Amygdala (tissue), 56 donors: ENCODE measurements around the gene MGAT3.

ENCODE experiments used
- DNase-seq, 56 donors: peaks; one replicate each; lab custom pipeline; 2025; lab: John Stamatoyannopoulos, UW

MGAT3 gene

GRCh38 chr22:39469681-39470450 lies 13.1 kb downstream of the MGAT3 start:
- peak in 54 of 56 donors; percentile 27 to 93 (median 75) for DNase-seq

DNA sequence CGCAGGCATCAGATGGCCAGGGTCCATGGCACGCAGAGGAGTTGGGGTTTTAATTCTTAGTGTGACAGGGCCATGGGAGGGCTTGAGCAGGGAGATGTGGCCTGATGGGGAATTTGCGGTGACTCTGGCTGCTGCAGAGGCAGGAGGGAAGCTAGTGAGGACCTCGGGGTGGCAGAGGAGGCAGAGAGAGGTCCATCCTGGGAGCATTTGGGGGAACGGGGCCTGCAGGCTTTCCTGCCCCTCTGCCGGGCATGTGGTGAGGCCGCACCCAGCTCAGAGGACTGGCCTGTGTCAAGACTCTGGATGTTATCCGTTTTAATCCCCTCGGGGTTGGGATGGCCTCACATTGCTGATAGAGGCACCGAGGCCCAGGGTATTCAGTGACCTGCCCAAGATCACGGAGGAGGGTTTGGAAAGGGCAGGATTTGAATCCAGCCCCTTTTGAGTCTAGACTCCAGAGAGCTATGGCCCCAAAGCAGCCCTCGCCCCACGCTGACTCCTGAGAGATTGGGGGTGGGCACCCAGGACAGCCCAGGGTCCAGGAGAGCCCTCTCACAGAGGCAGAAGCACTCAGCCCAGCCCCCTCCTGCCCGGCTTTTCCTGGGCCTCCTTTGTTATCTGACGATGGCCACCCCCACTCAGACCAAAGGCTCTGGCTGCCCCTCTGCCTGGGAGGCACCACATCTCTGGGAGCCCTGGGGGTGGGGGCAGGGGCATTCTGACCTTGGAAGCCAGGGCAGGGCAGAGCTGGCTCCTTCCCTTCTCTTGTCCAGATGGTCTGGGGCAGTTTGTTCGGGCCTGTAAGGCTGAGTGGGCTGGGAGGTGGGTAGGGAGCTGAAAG lies 13.9 kb downstream of the MGAT3 start:
- DNase-seq = peak in 5 of 56 donors; percentile 17 to 33 (median 29)

- DNase-seq = peak in 1 of 56 donors; percentile 18
Measured at GRCh38 chr22:39471381-39472141, 14.7 kb downstream of the MGAT3 start.

- DNase-seq = no peak
Measured at GRCh38 chr22:39472570-39473556, 16.1 kb downstream of the MGAT3 start.

DNA sequence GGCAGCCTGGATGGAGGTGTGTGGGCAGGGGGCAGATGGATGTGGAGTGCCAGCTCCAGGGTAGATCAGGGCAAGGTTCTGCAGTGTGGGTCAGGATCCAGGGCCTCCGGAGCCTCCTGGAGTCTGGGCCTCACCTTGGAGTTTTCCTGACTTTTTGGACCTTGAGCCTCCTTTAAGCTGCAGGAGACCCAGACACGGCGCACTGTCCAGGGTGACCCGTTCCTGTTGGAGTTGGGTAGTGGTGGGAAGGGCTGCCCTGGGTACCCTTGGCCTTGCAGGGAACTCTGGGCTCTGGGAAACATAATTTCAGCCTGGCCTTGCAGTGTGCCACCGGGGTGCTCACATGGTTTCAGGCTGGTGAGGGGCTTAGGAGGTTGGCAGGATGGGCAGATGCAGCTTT lies 17.0 kb downstream of the MGAT3 start:
- no peak for DNase-seq

DNA sequence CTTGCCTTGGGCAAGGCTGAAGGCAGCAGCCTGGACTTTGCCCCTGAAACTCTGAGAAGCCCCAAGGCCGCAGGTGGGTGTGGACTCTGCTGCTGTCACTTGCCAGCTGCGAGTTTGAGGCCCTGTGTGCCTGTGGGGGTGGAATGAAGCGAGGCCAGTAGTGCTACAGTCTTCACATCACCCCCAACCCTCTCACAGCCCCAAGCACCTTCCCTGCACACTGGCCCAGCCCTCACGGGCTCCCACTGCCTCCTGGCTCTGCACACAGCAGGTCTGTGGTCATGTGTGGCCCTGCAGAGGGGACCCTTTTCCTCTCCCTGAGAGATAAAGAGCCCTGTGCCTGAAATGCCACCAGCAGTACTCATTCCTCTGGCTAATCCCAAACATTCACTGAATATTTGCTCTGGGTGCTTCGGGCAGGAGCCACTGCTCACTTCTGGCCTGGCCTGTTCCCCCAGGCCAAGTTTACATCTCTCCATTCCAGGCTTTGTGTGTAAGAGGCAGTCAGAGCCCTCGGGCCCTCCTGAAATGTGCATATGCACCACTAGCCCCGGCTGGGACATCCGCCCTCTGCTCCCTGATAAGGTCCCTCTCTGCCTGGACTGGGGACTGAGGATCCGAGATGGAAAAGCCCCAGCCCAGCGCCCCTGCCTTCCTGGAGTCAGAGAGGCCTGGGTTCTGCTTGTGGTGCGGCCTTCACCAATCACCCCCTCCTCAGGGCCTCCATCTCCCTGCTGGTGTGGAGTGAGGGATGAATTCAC lies 17.7 kb downstream of the MGAT3 start:
- DNase-seq = no peak

- peak in 24 of 56 donors; percentile 19 to 71 (median 47) for DNase-seq
Measured at GRCh38 chr22:39475337-39475736, 18.5 kb downstream of the MGAT3 start.

DNA sequence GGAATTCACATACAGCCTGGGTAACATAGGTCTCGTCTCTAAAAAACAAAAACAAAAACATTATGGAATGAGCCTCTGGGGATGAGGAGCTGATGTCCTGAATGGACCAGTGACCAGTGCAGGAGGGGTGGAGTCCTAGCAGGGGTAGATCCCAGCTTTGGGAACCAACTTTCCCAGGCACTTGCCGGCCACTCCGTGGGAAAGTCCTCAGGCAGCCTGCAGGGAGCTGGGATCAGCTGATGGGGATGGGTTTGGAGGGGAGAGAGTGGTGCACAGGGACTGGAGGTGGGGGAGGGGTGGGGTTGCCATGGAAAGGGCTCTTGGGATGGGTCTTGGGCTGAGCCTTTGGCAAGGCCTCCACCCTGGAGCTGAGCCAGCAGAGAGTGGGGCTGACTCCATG lies 19.1 kb downstream of the MGAT3 start:
- DNase-seq = peak in 14 of 56 donors; percentile 22 to 60 (median 44)

DNA sequence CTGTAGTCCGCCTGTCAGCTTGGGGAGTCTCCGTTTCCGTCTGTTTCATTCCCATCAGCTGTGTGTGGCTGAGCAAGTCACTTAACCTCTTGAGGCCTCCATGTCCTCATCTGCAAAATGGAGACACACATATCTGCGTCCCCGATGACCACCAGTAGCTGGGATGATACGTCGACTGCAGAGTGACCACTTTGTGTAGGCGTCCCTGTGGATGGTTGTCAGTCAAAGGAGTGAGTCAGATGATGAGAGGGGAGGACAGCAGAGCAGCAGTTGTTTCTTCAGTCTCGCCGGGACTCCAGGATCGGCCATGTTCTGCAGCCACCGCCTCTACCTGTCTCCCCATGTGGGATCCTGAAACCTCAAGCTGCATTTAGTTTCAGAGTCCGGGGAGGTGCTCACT lies 19.9 kb downstream of the MGAT3 start:
- no peak for DNase-seq

DNA sequence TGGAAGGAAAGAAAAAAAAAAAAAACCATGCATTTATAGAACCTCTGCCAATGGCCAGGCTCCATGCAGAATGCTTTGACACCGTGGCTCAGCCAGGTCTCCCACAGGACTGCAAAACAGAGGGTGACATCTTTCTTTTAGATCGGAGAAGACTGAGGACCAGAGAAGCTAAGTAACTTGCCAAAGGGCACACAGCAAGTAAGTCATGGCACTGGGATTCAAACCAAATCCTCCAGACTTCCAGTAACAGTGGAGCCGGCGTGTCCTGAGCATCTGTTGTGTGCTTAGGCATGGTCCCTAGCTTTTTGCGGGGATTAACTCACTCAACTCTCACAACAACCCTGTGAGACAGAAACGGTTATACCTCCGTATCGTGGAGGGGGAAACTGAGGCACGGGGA lies 20.7 kb downstream of the MGAT3 start:
- no peak for DNase-seq

DNA sequence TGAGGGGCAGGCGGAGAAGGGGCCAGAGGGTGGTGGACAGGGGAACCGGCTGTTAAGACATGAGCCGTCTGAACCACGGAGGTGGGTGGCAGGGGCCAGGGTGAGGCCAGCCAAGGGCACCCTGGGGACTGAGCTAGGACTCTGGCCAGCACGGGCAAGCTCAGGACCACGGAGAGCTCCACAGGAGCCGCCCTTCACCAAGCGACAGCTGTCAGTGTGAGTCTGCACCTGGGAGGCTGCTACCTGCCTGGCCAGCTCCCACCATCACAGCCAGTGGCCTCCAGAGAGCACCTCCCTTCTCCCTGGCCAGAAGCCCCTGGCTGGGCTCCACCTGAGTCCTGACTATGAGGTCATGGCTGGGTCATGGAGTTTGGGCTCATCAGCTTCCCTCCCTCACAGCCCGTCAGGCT lies 21.6 kb downstream of the MGAT3 start:
- DNase-seq = peak in 3 of 56 donors; percentile 25 to 41 (median 30)

DNA sequence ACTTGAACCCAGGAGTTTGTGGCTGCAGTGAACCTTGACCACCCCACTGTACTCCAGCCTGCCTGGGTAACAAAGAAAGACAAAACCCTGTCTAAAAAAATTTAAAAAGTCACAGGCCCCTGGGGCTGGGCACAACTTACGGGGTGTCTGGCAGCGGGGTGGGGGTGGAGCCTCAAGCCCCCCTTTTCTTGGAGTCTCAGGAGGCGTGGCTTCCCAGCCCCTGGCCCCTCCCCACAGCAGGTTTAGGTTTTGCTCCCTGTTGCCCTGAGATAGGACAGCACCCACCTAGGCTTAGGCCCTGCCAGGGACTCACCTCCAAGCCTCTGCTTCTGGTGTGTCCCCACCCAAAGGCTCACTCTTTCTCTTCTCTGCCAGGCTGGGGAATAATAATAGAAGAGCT lies 22.4 kb downstream of the MGAT3 start:
- DNase-seq = no peak

DNA sequence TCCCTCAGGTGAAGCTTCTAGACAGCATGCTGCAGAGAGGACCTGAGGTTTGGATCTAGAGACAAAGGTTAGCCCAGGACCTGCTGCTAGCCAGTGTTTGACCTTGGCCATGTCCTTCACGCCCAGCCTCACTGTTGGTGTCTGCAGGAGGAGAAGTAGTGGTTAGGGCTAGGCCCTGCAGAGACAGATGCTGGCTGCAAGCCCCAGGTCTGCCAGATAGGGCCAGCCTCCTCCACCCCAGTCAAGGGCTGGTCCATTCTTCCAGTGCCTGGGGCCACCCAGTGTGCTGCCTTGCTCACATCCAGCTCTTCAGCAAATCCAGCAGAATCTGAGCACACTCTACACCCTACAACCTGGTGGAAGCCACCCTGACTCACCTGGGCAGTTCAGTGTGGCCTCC lies 23.7 kb downstream of the MGAT3 start:
- no peak for DNase-seq

- DNase-seq = peak in 28 of 56 donors; percentile 23 to 86 (median 50)
Measured at GRCh38 chr22:39481054-39481453, 24.2 kb downstream of the MGAT3 start.

DNA sequence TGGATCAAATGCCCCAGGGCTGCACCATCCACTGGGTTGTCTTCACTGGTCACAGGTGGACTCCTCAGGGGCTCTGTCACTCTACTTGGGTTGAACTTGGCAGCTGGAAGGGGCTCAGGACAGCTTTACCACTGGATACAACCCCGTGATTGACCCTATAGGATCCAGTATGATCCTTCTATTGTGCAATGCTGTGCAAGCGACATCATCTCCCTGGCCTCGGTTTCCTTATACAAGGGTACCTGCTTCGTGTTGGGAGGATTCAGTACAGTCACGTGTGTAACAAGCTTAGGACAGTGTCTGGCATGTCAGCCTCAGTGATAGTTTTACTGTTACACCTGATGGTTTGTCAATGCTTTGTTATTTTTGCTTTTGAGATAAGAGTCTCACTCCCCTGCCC lies 24.8 kb downstream of the MGAT3 start:
- no peak for DNase-seq

GRCh38 chr22:39482768-39483167 lies 26.0 kb downstream of the MGAT3 start:
- DNase-seq = no peak

DNA sequence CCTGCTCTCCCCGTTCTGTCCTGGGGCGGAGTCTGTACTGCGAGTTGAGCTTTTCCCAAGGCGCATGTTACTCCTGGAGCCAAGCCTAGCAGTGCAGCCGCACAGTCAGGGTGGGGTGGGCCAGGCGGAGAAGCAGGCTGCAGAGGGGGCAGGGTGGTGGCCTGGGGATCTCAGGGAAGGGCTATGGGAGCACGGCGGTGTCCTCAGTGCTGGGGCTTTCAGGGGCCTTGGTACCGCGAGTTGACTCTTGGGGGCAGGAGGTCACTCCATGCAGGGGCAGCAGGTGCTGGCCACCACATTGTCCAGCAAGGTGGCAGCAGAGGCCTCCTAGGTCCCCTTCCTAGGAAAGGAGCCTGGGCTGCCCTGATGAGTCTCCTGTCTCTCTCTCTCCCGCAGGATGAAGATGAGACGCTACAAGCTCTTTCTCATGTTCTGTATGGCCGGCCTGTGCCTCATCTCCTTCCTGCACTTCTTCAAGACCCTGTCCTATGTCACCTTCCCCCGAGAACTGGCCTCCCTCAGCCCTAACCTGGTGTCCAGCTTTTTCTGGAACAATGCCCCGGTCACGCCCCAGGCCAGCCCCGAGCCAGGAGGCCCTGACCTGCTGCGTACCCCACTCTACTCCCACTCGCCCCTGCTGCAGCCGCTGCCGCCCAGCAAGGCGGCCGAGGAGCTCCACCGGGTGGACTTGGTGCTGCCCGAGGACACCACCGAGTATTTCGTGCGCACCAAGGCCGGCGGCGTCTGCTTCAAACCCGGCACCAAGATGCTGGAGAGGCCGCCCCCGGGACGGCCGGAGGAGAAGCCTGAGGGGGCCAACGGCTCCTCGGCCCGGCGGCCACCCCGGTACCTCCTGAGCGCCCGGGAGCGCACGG lies 30.4 kb downstream of the MGAT3 start:
- peak in 18 of 56 donors; percentile 32 to 76 (median 43) for DNase-seq
